KG1 (cell line): ENCODE data around the gene PPIL6.
"Not testable (repeated sequence)": the region's sequence is repeated elsewhere in the genome, so short reads cannot be mapped to it uniquely, and the experiment has no call there.

ENCODE experiments used
- DNase-seq: peaks from one replicate; lab custom pipeline; 2025; lab: John Stamatoyannopoulos, UW

PPIL6 gene

DNA sequence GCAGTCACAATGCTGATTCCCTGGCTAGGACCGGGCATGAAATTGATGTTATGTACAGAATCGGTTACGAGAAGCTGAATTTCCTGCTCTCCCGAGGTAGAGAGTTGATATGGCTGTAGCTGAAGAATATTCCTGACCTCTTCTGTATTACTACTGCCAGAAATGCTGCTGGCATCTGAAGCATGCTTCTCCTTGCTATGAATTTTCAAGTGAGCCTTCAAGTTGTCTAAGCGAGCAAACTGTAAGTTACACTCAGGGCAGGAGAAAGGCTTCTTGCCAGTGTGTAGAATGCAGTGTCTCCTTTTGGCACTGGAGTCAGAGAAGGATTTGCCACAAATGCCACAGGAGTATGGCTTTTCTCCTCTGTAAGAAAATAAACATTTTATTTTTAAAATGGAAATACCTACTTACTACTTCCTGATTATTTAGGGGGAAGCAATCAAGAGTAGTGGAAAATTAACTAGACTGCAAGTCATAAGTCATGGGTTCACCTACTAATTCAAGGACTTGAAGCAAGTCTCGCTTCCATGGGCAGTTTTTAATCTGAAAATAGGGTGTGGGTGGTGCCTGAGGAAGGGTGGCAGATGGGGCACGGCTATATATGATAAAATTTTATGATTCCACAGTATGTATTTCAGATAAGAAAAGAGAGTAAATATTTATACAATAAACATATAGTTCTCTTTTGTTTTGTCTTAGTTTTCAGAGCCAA is 25.9 kb upstream of the PPIL6 start:
- no peak for DNase-seq

DNA sequence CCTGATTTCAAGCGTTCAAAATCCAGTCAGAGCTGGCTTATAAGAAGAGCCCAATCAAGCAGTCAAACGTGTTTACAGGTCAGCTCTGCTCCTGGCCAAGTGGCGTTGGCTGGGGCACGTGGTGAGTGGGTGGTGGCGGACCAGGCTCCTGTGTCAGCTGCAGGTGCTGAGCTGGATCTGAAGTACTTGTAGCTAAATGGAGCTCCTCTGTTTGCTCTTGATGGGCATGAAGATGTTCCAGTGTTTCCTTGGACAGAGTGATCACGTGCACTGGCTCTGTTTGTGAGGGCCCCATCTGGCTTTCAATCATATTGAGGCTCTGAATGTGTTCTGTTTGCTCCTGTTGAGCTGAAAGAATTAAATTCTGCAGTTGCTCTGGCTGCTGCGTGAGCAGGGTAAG is 25.3 kb upstream of the PPIL6 start:
- no peak for DNase-seq

DNA sequence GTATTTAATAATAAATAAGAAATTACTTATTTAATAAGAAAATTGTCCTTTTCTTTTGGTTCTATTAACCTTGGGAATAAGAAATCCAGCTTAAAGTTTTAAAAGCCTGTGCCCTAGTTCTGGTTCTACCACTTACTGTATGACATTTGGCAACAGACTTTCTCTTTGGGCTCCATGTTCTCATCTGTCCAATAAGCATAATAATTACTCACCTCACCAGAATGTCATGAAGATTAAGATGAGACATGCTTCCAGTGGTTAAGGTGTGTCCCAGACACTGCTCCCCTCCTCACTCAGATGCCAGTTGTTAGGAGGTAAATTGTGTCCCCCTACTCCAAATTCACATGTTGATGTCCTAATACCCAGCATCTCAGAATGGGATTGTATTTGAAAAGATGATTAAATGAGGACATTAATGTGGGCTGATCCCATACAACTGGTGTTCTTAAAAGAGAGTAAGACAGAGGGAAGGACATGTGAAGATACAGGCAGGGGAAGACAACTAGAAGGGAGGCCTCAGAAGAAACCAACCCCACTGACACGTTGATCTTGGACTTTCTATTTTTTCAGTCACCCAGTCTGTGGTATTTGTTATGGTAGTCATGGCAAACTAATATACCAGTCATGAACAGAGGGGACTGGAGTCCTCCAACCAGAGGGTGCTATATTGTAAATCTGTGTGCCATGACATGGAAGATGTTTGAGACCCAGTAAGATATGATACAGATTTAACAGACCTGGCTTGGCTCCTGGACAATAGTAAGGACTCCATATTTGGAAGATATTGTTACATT is 21.5 kb upstream of the PPIL6 start:
- no peak for DNase-seq

DNA sequence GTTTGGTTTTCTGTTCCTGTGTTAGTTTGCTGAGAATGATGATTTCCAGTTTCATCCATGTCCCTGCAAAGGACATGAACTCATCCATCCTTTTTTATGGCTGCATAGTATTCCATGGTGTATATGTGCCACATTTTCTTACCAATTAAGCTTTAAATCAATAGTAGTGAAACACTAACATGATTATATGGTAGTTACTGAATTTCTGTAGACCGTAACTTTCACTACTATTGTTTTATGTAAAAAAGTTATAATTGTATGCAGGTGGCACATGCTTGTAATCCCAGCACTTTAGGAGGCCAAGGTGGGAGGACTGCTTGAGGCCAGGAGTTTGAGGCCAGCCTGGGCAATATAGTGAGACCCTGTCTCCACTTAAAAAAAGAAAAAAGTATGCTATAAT is 20.8 kb upstream of the PPIL6 start:
- DNase-seq, result not testable (repeated sequence)

DNA sequence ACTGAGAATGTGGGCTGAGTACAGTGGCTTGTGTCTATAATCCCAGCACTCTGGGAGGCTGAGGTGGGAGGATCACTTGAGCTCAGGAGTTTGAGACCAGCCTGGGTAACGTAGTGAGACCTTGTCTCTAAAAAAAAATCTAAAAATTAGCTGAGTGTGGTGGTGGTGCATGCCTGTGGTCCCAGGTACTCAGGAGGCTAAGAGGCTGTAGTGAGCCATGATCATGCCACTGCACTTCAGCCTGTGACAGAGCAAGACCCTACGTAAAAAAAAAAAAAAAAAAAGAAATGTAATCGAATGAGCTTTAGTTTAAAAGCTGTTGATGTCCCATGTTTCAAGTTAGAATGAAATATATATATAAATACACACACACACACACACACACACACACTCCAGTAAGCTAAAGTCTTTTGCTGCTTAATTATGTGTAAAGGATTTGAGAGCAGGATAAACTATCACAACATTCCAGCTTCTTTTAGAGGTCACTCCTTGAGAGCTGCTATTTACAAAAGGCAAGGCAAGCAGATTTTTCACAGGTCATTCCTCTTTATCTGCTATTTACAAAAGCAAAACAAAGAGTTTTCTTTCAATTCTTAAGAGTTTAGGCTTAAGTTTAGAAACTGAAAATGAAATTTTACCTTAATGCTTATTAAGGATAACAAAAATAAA is 19.9 kb upstream of the PPIL6 start:
- no peak for DNase-seq

DNA sequence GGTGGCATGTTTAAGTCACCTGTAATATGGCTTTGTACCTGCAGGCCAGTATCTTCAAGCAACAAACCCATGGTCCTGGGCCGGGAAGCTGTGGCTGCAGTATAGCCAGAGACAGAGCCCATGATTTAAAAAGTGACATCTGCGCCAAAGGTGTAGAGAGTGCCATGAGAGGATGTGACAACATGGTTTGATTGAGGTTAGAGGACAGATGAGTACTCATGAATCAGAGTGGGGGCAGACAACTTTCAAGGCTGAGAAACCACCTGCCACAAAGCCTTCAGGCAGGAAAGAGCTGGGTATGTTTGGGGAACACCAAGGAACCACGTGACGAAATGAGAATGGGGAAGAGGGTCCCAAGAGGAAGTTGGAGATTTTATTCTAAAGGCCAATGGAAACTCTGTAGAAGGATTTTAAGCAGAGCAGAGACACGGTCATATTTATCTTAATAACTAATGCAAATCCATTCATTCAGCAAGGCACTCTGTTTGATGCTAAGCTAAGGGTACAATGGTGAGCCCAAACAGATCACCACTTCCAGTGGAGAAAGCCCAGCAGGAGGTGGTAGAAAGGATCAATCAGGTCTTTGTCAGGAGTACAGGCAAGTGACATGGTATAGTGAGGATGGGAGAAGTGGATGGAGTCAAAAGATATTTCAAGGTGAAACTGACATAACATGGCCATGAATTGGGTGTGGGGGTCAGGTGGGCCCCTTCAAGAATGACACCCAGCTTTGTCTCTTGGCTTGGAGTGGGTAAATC is 18.5 kb upstream of the PPIL6 start:
- no peak for DNase-seq

DNA sequence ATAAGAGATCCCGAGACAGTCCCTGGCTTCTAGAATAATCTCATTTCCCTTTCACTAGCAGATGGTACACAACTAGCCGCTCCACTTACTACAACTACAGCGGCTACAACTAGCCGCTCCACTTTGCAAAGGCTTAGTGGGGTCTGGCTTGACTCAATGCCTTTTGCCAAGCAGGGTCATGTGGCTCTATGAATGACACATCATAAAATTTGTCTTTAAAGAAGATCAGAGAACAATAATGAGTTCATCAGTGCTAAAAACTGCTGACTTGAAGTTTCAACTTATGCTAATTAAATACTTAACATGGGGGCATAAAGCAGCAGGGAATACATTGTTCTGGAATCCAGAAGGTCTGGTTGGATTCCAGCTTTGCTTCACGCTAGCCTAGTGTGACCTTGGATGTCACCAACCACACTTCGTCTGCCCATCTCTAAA is 17.2 kb upstream of the PPIL6 start:
- no peak for DNase-seq

DNA sequence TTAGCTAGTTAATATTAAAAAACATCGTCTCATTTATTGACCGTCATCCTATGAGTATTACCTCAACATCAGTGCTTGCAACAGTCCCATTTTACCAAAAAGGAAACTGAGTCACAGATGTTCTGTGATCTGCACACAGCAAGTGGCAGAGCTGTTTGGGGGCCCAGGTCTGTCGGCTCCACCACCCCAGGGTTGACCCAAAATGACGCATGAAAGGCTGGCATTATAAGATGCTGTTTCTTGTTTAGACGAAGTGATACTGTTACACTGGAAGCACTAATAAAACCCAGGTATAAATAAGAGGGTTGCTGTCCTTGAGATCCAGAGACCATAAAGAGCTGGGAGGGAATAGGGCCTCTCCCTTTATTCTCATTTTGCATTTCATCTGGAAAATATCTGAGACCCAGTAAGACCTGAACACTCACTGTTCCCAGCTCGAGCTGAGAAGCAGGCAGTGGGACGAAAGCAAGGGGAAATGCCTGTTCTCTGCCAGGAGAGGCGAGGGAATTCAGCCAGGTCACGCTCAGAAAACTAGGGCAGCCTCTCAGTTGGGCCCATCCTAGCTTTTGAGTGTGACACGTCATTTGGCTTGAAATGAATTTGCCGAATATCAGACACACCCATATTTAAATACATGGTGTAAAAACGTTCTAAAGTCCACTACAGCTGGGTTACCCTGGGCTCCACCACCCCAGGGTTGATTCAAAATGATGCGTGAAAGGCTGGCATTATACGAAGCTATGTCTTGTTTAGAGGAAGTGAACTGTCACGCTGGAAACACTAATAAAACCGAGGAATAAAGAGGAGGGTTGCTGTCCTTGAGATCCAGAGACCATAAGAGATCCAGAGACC is 16.5 kb upstream of the PPIL6 start:
- DNase-seq, result no peak

DNA sequence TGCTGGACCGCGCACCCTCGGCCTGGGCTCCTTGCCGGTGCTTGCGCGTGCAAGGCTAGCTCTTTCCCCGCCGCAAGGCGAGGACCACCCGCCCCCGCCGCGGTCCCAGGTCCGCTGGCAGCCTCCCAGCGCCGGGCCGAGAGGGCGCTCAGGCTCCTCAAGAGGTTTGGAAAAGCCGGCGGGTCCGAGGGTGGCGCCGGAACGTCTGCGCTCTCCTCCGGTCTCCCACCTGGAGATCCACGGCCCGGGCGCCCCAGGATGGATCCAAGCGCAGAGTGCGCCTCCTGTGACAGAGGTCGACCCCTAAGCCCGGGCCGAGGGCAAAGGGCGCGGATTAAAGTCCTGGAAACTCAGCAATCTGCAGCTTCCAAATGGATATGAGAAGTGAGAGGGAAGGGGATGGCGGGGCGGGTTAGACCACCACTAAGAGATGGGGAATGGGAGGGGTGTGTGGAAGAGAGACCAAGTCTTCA is 15.7 kb upstream of the PPIL6 start:
- no peak for DNase-seq

DNA sequence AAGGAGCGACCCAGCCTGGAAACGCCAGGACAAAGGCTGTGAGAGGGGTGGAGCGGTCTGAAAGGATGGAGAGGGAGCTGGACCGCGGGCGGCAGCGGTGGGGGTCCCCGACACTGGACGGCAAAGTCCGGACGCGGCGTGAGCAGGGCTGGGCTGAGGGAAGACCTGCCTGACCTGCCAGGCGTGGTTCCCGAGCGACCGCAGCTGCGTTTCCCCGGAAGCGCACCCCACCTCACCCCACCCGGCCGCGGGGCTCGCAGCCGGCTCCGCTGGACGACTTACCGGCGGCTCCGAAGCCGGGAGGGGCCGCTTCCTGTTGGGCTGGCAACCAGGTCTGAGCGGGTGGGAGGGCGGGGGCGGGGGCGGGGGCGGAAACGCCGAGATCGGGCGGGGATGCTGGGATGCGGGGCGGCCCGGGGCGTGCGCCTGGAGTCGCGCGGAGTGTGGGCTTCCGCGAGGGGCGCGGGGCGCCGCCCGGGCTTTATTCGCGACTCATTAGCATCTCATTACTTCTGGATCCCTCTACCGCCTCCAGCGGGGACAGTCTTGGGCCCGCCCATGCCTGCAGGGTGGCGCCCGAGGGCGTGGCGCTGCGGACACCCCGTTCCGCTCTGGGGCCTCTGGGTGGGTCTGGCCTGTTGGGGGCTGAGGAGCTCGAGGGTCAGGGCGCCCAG is 15.1 kb upstream of the PPIL6 start, which contains the start of gene MICAL1:
TSS of gene MICAL1 (minus strand) at position 336 of the 674 bp plus-strand sequence. CDS start 1,576 bp downstream, outside the sequence.
- DNase-seq, result peak; percentile 41

DNA sequence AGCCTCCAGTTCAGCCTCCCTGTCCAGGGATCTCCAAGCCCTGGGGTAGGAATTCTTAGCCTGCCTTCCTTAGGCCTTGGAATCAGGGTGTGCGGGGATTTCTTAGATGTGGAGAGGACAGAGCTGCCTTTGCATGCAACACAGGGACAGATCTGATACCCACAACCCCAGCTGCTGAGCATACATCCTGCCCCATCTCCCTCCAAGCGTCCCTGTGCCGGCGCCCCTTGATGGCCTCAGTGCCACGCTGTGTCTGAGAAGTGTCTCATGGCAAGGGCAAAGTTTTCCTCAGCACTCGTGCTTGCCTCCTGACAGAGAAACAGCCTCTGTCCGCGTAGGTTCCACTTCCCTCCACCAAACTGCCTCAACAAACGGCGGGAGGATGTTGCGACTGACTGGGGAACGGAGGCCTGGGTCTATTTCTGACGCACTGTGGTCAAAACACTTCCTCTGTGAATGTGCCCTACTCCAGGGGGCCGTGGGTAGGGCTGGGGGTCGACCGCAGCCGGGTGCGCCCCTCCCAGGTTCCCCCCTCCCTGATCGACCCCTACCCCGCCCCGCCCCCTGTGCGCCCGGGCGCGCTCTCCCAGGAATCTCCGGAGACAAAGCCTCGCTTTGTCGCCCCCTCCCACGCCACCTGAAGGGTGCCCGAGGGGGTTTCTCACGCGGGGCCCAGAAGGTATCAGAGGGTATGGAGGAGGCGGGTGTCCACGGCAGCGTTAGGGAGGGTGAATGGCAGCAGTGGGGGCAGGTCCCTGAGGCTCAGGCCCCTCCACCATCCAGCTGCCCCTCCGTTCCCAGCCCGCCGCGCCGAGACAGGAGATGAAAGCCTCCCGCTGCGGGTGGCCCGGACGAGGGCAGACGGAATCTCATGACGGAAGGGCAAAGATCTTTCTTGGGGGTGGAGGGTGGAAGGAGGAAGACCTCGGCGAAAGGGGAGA is 14.3 kb upstream of the PPIL6 start:
- peak; percentile 76 for DNase-seq

DNA sequence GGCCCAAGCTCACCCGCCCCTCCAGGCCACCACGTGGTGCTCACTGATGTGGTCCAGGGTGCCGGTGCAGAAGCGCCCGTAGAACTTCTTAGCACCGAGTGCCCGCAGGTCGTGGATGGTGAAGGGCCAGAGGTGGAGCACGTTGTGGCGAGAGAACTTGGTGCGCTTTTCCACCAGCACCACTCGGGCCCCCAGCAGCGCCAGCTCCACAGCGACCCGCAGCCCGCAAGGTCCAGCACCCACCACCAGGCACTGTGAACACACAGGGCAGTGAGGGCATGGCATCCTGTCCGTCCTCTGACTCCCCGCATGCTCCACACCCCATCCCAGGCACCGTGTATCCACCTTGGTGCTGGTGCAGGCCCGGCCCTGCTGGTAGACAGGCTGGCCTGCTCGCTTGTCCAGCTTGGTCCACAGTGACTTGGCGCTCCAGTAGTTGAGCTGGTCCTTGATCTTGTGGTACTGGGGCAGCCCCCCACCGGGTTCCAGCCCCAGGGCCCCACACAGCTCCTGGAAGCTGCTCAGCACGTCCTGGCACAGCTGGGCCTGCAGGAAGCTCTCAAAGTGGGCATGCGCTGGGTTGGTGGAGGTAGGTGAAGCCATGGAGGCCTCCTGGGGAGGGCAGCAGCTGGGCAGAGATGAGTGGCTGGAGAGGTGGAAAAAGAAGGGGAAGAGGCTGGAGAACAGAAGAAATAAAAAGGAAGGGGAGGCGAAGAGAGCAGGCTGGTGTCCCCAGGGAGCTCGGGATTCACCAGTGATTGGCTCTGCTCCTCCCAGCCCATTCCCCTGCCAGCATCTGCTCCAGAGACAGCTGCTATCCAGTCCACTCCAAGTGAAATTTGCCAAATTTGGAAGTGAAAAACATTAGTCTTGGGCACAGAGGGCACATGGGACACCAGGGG is 13.4 kb upstream of the PPIL6 start:
- no peak for DNase-seq

DNA sequence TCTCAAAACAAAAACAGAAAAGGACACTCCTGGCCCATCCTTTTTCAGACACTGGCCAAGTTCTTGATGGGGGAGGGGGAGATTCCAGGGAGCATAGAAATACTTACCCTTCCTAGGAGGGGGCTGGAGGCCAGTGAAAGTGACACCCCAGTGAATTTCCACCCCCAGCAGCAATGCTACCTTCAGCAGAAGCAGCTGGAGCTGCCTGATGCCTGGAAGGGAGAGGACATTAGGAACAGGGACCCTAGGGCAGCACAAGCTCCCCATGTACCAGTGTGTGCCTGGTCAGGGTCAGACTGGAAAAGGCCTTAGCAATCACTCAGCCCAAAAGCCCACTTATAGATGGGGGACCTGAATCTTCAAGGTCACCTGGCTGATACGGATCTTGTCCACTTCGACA is 12.7 kb upstream of the PPIL6 start:
- DNase-seq, result no peak

DNA sequence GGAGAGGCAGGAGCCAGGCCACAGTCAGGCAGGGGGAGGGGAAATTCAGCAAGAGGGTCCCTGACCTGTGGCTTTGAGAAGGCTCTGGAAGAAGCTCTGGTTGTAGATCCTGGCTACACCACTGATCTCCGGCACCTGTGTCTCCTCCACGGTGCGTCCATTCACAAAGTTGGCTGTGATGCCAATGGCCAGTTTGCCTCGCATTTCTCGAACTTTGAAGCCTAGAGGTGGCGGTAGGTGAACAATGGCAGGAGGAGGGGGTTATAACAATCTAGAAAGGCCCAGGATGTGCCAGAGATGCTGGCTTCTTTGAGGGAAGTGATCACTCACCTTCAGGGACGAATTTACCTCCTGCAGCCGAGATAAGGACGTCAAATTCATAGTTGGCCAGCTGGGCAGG is 11.8 kb upstream of the PPIL6 start:
- no peak for DNase-seq

DNA sequence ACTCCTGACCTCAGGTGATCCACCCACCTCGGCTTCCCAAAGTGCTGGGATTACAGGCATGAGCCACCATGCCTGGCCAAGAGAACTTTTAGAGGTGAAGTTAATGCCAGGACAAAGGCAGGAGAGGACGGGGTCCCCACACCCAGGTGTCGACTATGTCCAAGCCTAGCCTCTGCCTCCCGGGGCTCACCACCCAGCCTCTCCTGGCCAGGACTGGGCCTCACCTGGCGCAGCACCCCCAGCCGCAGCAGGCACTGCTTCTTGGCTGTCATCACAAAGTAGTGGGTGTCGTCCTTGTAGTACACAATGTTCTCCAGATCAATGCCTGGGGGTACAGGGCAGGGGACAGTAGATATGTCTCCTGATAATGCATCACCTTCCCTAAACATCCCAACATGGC is 10.9 kb upstream of the PPIL6 start:
- no peak for DNase-seq

DNA sequence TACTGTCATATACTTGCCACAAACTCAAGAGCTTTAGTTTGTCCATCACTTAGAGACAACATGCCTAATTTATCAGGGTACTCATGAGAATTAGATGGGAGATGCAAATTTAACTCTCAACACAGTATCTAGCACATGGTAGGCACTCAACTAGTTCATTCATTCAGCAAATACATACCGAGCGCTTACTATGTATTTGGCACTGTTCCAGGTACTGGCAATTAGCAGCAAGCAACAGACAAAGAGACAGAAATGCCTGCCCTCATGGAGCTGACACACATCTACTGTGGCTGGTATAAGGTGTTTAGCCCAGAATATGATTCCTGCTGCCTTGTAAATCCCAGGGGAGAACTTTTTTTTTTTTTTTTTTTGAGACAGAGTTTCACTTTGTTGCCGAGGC is 10.4 kb upstream of the PPIL6 start:
- DNase-seq, result no peak

DNA sequence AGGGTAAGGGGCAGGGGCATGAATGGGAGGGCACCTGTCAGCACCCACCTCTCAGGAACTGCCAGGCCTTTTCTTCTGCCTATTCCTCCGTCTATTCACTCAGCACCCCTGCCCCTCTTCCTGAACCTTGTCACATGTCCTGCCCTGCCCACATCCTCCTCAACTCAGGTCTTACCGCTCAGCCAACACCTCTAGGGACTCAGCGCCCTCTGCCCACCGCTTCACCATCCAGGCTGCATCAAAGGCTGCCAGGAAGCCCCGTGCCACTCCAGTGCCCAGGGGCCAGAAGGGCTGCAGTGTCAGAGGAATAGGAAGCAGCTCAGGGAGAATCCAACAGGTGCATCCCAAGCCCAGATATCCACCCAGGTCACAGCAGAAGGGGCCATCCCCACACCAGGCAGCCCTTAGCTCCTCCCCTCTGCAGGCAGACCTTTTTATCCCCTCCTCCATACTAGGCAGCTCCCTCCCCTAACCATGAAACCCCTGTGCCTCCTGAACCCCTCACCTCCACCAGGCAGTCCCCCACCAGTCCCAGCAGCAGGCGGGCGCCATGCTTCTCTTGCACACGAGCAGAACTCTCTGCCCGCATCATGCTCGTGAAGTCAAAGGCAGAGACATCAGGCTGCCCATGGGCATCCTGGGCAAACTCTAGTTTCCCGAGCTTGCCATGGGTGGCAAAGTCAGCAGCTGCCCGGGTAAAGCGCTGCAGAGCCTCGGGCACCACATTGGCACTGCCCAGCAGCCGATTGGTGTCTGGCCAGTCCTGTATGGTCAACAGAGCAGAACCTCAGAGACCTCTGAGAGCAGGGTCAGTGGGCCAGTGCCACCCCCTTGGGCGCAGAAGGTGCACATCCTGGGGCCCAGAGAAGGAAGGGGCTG is 9.6 kb upstream of the PPIL6 start:
- no peak for DNase-seq
